SK-N-SH treated with all-trans-retinoic acid at 6 μM for 48 hours (cell line): Measurements from ENCODE around the gene TAF13.

Source experiments
- ATAC-seq: fragments of 200-7000 bp; cut with Tn5 transposase; 3 replicates; pipeline ENCODE4 v1.9.1; 2020; ENCODE audit warnings: mild to moderate bottlenecking, moderate library complexity
- ARNTL ChIP-seq: fragments of 450-650 bp; formaldehyde crosslinking; IDR thresholded peaks from 2 replicates; pipeline ENCODE4 v1.5.0; 2020; ENCODE audit warnings: low read depth, mild to moderate bottlenecking, moderate library complexity, borderline replicate concordance
- BACH2 ChIP-seq: fragments of 250-450 bp; sonication (Bioruptor Pico); IDR thresholded peaks from 2 replicates; pipeline ENCODE4 v1.9.0; 2021; ENCODE audit warnings: mild to moderate bottlenecking, borderline replicate concordance
- CREB5 ChIP-seq: fragments of 250-450 bp; sonication (Bioruptor Pico); IDR thresholded peaks from 2 replicates; pipeline ENCODE4 v1.5.1; 2020; ENCODE audit warnings: low read depth, mild to moderate bottlenecking, moderate library complexity
- CSDC2 ChIP-seq: fragments of 250-450 bp; sonication (Bioruptor Pico); IDR thresholded peaks from 2 replicates; pipeline ENCODE4 v1.5.0; 2020; ENCODE audit warnings: mild to moderate bottlenecking, moderate library complexity
- CSRNP3 ChIP-seq: fragments of 250-450 bp; sonication (Bioruptor Pico); IDR thresholded peaks from 2 replicates; pipeline ENCODE4 v1.5.1; 2021; ENCODE audit warnings: mild to moderate bottlenecking, moderate library complexity
- ESRRG ChIP-seq: fragments of 250-450 bp; sonication (Bioruptor Pico); IDR thresholded peaks from 2 replicates; pipeline ENCODE4 v1.6.1; 2021; ENCODE audit warnings: mild to moderate bottlenecking
- ISL1 ChIP-seq: fragments of 250-450 bp; sonication (Bioruptor Pico); IDR thresholded peaks from 2 replicates; pipeline ENCODE4 v2.1.2; 2022; ENCODE audit warnings: mild to moderate bottlenecking, moderate library complexity
- PATZ1 ChIP-seq: fragments of 250-450 bp; sonication (Bioruptor Pico); IDR thresholded peaks from 2 replicates; pipeline ENCODE4 v1.8.0; 2020; ENCODE audit warnings: mild to moderate bottlenecking, moderate library complexity, borderline replicate concordance
- POU6F1 ChIP-seq: fragments of 250-450 bp; sonication (Bioruptor Pico); IDR thresholded peaks from 2 replicates; pipeline ENCODE4 v1.8.0; 2021; ENCODE audit warnings: low read depth, mild to moderate bottlenecking, moderate library complexity, borderline replicate concordance
- PPARA ChIP-seq: fragments of 250-450 bp; sonication (Bioruptor Pico); IDR thresholded peaks from 2 replicates; pipeline ENCODE4 v1.5.0; 2020; ENCODE audit warnings: mild to moderate bottlenecking, borderline replicate concordance
- RARB ChIP-seq: fragments of 250-450 bp; sonication (Bioruptor Pico); IDR thresholded peaks from 2 replicates; pipeline ENCODE4 v1.8.0; 2021; ENCODE audit warnings: mild to moderate bottlenecking, moderate library complexity
- SNAI2 ChIP-seq: fragments of 250-450 bp; sonication (Bioruptor Pico); IDR thresholded peaks from 2 replicates; pipeline ENCODE4 v1.5.0; 2020; ENCODE audit warnings: mild to moderate bottlenecking, moderate library complexity
- TCF4 ChIP-seq: fragments of 250-450 bp; sonication (Bioruptor Pico); IDR thresholded peaks from 2 replicates; pipeline ENCODE4 v1.8.0; 2021; ENCODE audit warnings: mild to moderate bottlenecking, moderate library complexity, borderline replicate concordance
- TOX ChIP-seq: fragments of 250-450 bp; sonication (Bioruptor Pico); IDR thresholded peaks from 2 replicates; pipeline ENCODE4 v1.8.0; 2021; ENCODE audit warnings: mild to moderate bottlenecking, moderate library complexity, borderline replicate concordance
- ZC3H10 ChIP-seq: fragments of 250-450 bp; sonication (Bioruptor Pico); IDR thresholded peaks from 2 replicates; pipeline ENCODE4 v1.5.1; 2021; ENCODE audit warnings: mild to moderate bottlenecking, moderate library complexity
- ZFP3 ChIP-seq: fragments of 250-450 bp; sonication (Bioruptor Pico); IDR thresholded peaks from 2 replicates; pipeline ENCODE4 v1.5.0; 2020; ENCODE audit warnings: mild to moderate bottlenecking, moderate library complexity
- ZFP30 ChIP-seq: fragments of 450-650 bp; formaldehyde crosslinking; IDR thresholded peaks from 2 replicates; pipeline ENCODE4 v1.5.0; 2022; ENCODE audit warnings: mild to moderate bottlenecking, moderate library complexity
- ZNF565 ChIP-seq: fragments of 450-650 bp; formaldehyde crosslinking; conservative IDR thresholded peaks from 2 replicates; pipeline ENCODE4 v1.5.0; 2020; ENCODE audit warnings: low read depth, mild to moderate bottlenecking, moderate library complexity
- ZNF70 ChIP-seq: fragments of 450-650 bp; formaldehyde crosslinking; IDR thresholded peaks from 2 replicates; pipeline ENCODE4 v1.5.0; 2020; ENCODE audit warnings: mild to moderate bottlenecking, moderate library complexity
- ZNF8 ChIP-seq: fragments of 450-650 bp; formaldehyde crosslinking; IDR thresholded peaks from 2 replicates; pipeline ENCODE4 v1.5.0; 2020; ENCODE audit warnings: mild to moderate bottlenecking, moderate library complexity

The TAF13 gene

GRCh38 chr1:109091839-109092193, 16.0 kb upstream of the TAF13 start:
- no peak for ATAC-seq
- TF ChIP-seq RARB (CRISPR knock-in tag) (no peak), SNAI2 (no peak), ZFP3 (CRISPR knock-in tag) (no peak), ZFP30 (no peak), PATZ1 (CRISPR knock-in tag) (no peak), PPARA (CRISPR knock-in tag) (no peak), ISL1 (CRISPR knock-in tag) (no peak), POU6F1 (CRISPR knock-in tag) (no peak), ZNF70 (CRISPR knock-in tag) (no peak), CSRNP3 (CRISPR knock-in tag) (no peak), CSDC2 (no peak)

- TF ChIP-seq TOX, result no peak
- no peak for TF ChIP-seq PPARA (CRISPR knock-in tag)
- TF ChIP-seq ZNF8 (CRISPR knock-in tag), result no peak
- TF ChIP-seq RARB (CRISPR knock-in tag), result no peak
- no peak for TF ChIP-seq CSRNP3 (CRISPR knock-in tag)
- no peak for TF ChIP-seq ESRRG (CRISPR knock-in tag)
- no peak for TF ChIP-seq ZNF70 (CRISPR knock-in tag)
- TF ChIP-seq ISL1 (CRISPR knock-in tag), result no peak
- no peak for TF ChIP-seq ZNF565 (CRISPR knock-in tag)
- TF ChIP-seq BACH2 (CRISPR knock-in tag), result no peak
- TF ChIP-seq CREB5, result no peak
- TF ChIP-seq CSDC2, result no peak
- TF ChIP-seq PATZ1 (CRISPR knock-in tag), result no peak
- no peak for TF ChIP-seq ZC3H10 (CRISPR knock-in tag)
- TF ChIP-seq TCF4 (CRISPR knock-in tag), result no peak
- TF ChIP-seq ZFP3 (CRISPR knock-in tag), result no peak
- no peak for TF ChIP-seq ARNTL (CRISPR knock-in tag)
- TF ChIP-seq SNAI2, result no peak
- TF ChIP-seq ZFP30, result no peak
- TF ChIP-seq, all 23 proteins: peak for 0
- ATAC-seq, result peak; percentile 90
These were observed 15.5 kb upstream of the TAF13 start for GRCh38 chr1:109091078-109091838.
